Glutamatergic neuron (in vitro differentiated cells): ENCODE data around the gene STX4. TPM values are rescaled to one million over a fixed set of nuclear protein-coding genes. Genes with fewer than 3 reads are reported as not detected.

ENCODE experiments used
- DNase-seq: peaks from one replicate; pipeline ENCODE4 v3.0.0; 2022
- H3K27ac Mint-ChIP-seq: one replicate; pipeline ENCODE4 v1.8.0; 2020; ENCODE audit warnings: mild to moderate bottlenecking, mixed read lengths, inconsistent platforms; ENCODE audit not compliant: unreplicated experiment
- H3K27me3 Mint-ChIP-seq: one replicate; pipeline ENCODE4 v1.8.0; 2020; ENCODE audit warnings: mild to moderate bottlenecking, moderate library complexity, mixed read lengths, inconsistent platforms; ENCODE audit not compliant: unreplicated experiment
- H3K36me3 Mint-ChIP-seq: one replicate; pipeline ENCODE4 v1.8.0; 2020; ENCODE audit warnings: mild to moderate bottlenecking, mixed read lengths, inconsistent platforms; ENCODE audit not compliant: unreplicated experiment
- H3K4me1 Mint-ChIP-seq: one replicate; pipeline ENCODE4 v1.8.0; 2020; ENCODE audit warnings: mild to moderate bottlenecking, low read depth, mixed read lengths, inconsistent platforms; ENCODE audit not compliant: unreplicated experiment
- H3K4me3 Mint-ChIP-seq: one replicate; pipeline ENCODE4 v1.8.0; 2020; ENCODE audit warnings: mild to moderate bottlenecking, mixed read lengths, inconsistent platforms; ENCODE audit not compliant: unreplicated experiment
- H3K9me3 Mint-ChIP-seq: one replicate; pipeline ENCODE4 v1.8.0; 2020; ENCODE audit warnings: mild to moderate bottlenecking, moderate library complexity, mixed read lengths, inconsistent platforms; ENCODE audit not compliant: unreplicated experiment
- total RNA-seq: library from RNA; stranded (reverse); fragmentation: NEBNext Ultra II Directional; extraction: Animal tissue kit (Norgen Biotek cat#: 25700); gene quantifications from one replicate; pipeline ENCODE4 v1.2.1, GENCODE V29; 2021; ENCODE audit not compliant: unreplicated experiment
- TF ChIP-seq, protein P1 (sequence below): fragments of 200-600 bp; sonication (generic); IDR thresholded peaks from one replicate; pipeline ENCODE4 v1.5.0; 2021; ENCODE audit not compliant: partially characterized antibody, unreplicated experiment

Gene STX4
- total RNA-seq, 1 donor from 2014 or later = 23.4 TPM

DNA sequence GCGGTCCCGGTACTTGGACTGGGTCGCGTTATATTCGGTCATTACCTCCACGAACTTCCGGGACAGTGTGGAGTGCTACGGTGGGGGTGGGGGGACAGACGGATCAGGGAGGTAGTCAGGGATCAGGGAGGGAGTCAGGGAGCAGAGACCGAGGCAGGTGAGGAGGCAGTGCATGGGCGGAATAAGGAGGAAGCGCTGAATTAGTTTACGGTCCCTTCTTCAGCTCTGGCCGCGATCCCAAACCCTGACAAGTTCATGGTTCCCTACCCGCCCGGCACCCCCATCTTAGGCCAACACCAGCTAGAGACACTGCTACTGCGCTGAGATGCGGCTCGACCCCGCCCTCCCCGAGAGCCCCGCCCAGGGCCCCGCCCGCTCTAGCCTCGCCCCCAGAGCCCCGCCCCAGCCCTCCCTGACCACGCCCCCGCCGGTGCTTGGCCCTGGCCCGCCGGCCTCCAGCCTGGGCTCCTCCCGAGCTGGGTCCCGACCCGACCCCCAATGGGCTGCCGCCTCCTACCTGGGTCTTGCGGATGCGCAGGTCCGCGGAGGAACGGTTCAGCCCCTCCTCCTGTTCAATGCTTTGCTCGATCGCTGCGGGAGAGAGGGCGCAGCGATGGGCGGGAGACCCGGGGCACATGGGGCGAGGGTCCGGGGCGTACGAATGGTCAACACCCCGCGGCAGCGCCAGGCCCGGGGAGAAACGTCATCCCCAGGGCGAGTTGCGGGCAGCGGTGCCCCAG is 36.2 kb upstream of the STX4 start:
- H3K27me3 Mint-ChIP-seq = peaks cover 9% of the 10 kb centered on the region
- peaks cover 6% of the 10 kb centered on the region for H3K4me1 Mint-ChIP-seq
- no peak overlapping the region for H3K27ac Mint-ChIP-seq
- peak overlapping the region; percentile 81 for H3K4me3 Mint-ChIP-seq
- no peaks in the 10 kb centered on the region for H3K36me3 Mint-ChIP-seq
- peak; percentile 75 for DNase-seq
- H3K9me3 Mint-ChIP-seq = no peaks in the 10 kb centered on the region
- TF ChIP-seq, protein P1, sequence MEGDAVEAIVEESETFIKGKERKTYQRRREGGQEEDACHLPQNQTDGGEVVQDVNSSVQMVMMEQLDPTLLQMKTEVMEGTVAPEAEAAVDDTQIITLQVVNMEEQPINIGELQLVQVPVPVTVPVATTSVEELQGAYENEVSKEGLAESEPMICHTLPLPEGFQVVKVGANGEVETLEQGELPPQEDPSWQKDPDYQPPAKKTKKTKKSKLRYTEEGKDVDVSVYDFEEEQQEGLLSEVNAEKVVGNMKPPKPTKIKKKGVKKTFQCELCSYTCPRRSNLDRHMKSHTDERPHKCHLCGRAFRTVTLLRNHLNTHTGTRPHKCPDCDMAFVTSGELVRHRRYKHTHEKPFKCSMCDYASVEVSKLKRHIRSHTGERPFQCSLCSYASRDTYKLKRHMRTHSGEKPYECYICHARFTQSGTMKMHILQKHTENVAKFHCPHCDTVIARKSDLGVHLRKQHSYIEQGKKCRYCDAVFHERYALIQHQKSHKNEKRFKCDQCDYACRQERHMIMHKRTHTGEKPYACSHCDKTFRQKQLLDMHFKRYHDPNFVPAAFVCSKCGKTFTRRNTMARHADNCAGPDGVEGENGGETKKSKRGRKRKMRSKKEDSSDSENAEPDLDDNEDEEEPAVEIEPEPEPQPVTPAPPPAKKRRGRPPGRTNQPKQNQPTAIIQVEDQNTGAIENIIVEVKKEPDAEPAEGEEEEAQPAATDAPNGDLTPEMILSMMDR = no peak

- TF ChIP-seq, protein P1 = no peak
- H3K27ac Mint-ChIP-seq = no peak overlapping the region
- H3K27me3 Mint-ChIP-seq = peaks cover 11% of the 10 kb centered on the region
These were observed 35.3 kb upstream of the STX4 start for GRCh38 chr16:30997725-30998711.

DNA sequence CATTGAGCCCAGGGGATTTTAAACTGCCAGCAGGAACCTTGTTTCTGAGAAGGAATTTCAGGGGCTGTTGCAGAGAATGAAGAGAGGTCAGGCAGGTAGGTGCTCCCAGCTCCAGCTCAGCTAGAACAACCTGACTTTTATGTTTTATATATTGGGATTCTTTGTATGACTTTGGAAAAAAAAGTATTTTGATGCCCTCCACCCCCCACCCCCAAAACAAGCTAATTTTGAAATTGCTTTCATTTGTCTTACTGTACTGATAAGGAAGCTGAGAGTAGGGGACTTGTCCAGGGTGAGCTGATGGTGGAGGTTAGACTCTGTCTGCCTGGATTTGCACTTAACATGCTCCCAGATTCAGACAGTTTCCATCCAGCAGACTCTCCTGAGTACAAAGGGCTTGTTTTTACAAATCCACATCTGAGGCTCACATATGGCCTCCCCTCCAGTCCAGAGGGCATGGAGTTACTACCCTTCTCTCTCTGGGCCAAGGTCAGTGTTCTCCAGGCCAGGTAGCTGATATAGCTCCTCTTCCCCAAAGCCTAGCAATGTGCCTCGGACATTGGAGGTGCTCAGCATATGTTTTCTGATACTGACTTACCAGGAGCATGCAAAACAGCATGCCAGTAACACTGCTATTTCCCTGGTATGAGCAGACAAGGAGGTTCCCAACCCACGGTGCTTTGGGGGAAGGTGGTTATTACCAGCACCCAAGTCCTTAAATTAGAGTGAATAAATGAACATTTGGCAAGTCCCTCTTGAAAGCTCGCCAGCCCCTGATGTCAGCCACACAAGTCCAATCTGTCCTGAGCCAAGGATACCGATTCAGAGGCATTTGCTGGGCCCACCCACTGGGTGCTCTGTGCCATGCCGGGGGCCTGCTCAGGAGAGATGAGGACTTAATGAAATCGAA is 34.3 kb upstream of the STX4 start:
- DNase-seq = no peak

More at GRCh38 chr16:30997725-30998711, 35.3 kb upstream of the STX4 start:
- Mint-ChIP-seq H3K9me3 (no peaks in the 10 kb centered on the region), H3K4me3 (peak overlapping the region; percentile 79), H3K36me3 (no peaks in the 10 kb centered on the region), H3K4me1 (peaks cover 12% of the 10 kb centered on the region)
- DNase-seq = no peak

DNA sequence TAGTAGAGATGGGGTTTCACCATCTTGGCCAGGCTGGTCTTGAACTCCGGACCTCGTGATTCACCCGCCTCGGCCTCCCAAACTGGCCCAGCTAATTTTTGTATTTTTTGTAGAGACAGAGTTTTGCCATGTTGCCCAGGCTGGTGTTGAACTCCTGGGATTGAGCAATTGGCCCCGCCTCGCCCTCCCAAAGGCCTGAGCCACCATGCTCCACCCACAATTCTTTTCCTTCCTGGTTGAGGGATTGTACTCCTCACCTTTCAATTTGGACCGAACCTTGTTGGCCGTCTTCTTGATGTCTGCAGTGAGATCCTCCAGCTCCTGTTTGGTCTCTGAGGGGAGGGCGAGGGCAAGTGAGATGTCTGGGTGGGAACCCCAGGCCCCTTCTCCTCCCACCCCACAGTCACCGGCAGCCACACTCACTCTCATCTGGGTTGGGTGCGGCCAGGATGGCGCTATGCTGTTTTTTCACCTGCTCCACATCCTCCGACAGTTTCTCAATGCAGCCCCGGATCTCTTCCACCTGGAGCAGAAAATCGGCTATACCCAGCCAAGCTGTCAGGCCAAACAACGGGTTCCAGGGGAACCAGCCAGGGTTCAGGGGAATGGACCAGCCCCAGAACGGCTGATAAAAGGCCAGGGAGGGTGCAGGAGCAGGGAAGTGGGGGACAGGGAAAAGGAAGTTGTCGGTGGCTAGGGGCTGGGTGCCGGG is 32.5 kb upstream of the STX4 start:
- Mint-ChIP-seq H3K9me3 (peaks cover 5% of the 10 kb centered on the region), H3K27me3 (peaks cover 13% of the 10 kb centered on the region), H3K4me1 (peaks cover 25% of the 10 kb centered on the region), H3K4me3 (no peak overlapping the region), H3K36me3 (no peaks in the 10 kb centered on the region), H3K27ac (no peak overlapping the region)
- DNase-seq = no peak
- TF ChIP-seq, protein P1 = no peak

More for the DNA sequence above, 34.3 kb upstream of the STX4 start:
- Mint-ChIP-seq H3K27me3 (peaks cover 12% of the 10 kb centered on the region), H3K27ac (no peak overlapping the region), H3K9me3 (peaks cover 2% of the 10 kb centered on the region), H3K36me3 (no peaks in the 10 kb centered on the region), H3K4me1 (peaks cover 18% of the 10 kb centered on the region), H3K4me3 (peak overlapping the region; percentile 34)
- TF ChIP-seq, protein P1 = no peak
